NK-92 treated with Interleukin-12 subunit alpha and Interleukin-12 subunit beta, amount 100 ng/mL, for 24 hours (cell line): ENCODE results near the gene STIM2.

ENCODE experiments used
- DNase-seq: peaks from one replicate; lab custom pipeline; 2025; lab: John Stamatoyannopoulos, UW

STIM2 gene

DNA sequence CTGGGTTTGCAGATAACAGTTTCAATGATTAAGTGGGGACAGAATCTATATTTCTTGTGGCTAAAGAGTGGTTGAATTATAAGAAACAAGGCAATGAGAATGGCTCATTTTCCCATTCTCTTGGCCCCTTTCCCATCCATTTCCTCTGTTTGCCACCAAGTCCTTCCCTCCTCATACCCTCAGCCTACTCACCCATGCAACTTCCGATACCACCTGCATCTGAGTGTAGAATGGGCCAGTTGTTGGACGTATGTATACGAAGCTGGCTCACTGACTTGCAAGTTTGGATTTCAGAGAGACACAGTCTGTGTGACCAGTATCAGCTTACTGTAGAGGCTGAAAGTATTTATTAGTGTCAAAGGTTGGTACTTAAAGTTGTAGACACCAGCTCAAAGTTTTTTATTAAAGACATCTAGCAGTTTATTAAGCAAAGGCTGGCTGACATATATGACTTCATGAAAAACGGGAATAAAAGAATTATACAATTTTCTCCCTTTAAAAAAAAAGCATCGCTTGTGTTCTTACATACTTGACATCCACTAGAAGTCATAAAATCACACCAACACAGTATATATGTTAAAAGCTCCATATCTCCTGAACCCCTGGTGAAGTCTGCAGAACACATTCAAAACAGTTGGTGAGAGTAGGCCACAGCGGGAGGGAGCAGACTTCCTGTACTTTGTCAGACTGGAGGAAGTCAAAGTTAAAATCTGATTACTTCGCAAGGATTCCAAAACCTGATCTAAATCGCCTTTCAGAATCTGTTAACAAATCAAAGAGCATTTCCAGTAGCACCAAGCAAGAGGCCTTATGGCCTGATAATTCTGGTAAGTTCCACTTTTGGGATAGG lies 22.4 kb upstream of the STIM2 start:
- no peak for DNase-seq

DNA sequence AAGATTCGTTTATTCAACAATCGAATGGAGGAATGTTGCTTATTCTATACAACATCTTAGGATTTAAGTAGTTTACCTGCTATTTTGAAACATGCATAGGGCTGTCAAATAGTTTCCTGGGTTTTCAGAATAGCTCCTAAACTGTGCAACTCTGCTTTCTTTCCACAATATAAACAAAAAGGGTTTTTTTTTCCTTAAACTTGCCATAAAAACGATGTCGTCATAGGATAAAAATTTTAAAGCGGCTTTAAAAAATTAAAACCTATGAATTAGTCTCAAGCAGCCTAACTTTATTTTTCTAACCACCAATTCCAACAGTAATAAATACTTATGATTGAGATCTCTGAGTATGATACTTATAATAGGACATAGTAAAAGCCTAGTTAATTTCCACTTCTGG lies 21.6 kb upstream of the STIM2 start:
- DNase-seq: no peak

DNA sequence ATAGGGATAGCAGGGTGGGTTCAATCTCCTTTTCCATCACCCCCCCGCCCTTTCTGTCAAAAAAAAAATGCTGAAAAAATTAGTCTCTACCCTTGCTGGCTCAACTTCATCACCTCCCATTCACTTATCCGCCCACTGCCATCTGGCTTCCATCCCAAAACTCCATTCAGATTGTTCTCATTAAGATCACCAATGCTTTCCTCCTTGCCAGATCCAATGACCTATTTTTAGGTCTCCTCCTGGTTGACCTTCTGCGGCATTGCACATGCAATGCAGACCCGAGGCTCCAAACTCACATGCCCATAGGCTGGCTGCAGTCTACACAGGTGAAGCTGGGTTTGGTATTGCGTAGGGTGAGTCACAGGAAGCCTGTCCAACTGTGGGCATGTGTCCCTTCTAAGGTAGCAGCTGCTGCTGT lies 21.1 kb upstream of the STIM2 start:
- no peak for DNase-seq

DNA sequence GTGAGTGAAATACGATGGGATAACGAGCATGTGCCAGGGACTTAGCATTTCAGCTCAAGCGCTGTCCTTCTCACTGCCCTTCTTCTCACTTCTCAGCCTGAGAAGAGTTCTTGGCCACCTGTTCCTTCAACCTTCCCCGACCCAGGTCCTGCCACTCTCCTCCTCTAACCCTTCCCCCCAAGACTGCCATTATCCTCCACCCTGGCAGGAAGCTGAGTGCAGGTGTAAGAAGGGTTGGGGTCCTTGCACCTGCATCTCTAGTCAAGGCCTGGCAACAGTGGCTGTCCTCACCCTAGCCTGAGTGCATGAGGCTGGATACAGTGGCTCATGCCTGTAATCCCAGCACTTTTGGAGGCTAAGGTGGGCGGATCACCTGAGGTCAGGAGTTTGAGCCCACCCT lies 19.9 kb upstream of the STIM2 start:
- DNase-seq: no peak

DNA sequence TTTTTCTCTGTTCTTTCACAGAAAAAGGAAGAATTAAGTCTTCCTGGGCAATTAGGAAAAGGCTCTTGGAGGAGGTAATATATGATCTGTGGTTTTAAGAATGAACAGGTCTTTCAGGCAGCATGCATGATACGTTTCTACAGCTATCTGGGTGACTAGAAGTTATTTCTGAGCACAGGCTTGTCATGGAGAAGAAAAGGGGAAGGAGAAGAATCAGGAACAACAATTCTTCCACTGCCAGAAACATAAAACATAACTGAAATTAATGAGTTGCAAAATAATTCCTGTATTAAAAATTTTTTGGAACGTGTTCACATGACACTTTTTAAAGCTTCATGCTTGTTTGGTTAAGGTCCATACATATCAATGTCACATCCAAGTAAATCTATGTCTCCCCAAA lies 17.7 kb upstream of the STIM2 start:
- no peak for DNase-seq

DNA sequence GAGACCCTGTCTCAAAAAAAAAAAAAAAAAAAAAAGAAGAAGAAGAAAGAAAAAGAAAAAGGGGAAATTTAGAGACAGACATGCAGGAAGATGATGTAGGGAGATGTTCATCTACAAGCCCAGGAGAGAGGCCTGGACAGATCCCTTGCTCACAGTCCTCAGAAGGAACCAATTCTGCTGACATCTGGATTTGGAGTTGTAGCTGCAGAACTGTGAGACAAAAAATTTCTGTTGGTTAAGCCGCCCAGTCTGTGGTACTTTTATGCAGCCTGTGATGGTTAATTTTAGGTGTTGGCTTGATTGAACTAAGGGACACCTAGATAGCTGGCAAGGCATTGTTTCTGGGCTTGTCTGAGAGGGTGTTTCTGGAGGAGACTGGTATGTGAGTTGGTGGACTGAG lies 10.1 kb upstream of the STIM2 start:
- DNase-seq: no peak

DNA sequence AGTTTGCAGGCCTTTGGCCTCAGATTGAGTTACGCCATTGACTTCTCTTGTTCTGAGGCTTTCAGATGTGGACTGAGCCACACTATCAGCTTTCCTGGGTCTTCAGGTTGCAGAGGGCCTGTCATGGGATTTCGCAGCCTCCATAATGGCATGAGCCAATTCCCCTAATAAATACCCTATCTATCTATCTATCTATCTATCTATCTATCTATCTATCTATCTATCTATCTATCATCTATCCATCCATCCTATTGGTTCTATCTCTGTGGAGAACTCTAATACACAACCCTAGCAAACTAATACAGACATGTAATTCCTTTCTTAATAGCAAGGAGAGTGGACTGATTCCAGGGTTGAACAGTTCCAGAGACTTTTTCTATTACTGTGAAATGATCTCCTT lies 9.5 kb upstream of the STIM2 start:
- no peak for DNase-seq

DNA sequence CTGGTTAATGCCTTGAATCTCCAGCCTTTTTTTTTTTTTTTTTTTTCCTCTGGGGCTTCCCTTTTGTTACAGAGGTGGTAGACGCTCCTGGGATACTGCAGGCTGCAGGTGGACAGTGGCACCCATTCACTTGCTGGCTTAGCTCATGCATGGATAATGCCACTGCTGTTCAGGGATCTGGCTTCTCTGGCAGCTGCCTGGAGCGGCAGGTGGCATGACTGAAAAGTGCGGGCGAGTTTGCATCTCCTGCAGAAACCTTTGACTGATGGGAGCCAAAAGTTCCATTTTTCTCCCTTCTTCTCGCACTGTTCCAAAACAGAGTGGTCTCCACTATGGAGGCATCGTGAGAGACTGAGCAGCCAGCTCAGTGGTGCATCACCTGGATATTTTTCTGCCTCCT lies 5.9 kb upstream of the STIM2 start:
- DNase-seq: no peak

DNA sequence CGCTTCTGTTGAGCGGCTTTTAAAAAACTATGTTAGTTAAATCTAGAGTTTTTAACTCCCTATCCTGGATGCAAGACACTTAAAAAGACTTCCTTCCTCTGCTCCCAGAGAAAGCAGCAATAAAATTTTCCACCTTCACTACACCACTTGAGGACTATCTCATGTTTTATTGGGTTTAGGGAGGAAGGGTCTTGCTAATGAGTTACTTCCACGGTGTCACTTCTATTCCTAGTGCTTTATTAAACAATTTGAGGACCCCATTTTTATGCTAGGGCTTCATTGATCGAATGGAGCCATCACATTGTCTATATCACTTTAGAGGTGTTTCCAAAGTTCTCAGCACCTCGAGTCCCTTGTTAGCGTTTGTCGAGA lies 3.7 kb upstream of the STIM2 start:
- no peak for DNase-seq

DNA sequence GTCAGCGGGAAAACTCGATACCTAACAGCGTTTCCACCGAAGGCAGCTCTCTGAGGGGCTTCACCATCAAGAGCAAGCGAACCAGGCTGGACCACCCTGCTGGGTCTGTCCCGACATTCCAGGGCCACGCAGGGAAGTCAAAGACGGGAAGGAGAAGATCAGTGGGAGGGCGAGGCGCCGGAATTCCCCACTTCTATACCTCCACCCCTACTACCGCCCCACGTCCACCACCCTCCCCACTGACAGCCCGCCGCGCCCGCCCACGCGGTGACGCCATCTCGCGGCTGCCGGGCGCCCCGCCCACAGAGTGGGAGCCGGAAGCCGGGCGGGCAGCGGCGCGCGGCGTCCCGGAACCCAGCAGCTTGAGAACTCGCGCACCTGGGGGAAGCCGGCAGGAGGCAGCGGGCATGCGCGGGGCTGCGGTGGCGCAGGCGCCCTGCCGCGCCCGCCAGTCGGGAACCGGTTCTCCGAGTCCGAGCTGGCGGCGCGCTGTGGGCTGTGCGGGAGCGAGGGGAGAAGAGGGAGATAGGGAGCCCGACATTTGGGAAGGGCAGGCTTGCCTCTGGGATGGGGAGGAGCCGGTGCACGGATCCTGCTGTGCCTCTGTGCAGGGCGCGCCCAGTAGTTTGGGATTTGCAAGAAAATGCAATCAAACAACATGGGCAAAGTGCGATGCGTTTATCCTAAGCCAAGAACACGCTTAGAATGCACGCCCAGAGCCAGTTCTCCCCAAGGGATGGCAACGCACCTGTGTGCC lies 3.2 kb upstream of the STIM2 start:
- DNase-seq: peak; percentile 89

DNA sequence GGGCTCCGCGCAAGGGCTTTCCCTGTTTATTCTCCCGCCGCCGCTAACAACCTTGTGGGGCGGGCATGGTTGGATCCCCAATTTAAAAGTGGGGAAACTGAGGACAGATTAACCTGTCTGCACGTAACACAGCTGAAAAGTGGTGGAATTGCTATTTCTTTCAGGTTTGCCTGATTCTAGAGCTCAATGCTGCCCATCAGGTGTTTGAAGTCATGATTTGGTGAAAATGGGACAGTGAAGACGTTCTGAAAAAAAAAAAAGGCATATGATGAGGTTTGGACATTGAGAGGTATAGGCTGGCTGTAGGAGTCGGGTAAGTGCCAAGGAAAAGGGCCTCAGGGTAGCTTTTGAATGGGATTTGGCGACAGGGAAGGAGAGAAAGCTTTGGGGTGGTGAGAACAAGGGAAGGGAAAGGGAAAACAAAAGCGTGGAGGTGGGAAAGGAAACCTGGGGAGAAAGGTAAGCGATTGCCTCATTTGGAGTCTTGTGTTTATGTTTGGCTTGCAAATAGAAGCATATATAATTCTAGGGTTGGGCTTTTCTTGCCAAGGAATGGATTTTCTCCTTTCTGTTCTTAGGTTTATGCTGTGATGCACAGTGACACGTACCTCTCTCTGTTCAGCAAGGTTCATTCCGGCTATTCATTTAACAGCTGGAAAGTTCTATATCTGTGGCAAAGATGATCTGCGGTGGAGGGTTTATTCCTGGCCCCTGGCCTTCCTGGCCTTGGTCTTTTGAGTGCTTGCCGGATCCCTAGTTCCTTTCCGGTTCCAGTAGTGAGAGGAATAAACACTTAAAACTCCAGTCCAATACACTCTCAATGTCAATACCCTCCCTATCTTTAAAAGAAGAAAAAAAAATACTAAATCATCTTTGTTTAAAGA lies 2.4 kb upstream of the STIM2 start:
- DNase-seq: no peak

DNA sequence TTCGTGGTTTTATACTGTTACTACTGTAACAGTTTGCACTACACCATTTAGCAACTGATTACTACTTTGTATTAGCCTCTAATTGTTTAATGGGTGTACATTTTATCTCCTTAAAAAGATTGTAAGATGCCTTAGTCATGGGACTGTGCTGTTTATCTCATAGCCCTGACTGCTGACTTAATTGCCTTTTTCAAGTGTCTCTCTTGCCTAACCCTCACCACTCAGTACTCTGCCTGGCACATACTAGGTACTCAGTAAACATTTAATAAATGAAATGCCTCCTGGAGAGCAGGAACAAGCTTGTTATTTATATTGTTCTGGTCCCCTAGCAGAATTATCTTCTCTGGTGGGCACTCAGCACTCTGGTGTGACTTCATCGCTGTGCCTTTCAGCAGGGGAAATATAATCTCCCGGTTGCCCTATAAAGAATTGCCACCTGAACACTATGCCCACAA lies 1.7 kb upstream of the STIM2 start:
- no peak for DNase-seq

DNA sequence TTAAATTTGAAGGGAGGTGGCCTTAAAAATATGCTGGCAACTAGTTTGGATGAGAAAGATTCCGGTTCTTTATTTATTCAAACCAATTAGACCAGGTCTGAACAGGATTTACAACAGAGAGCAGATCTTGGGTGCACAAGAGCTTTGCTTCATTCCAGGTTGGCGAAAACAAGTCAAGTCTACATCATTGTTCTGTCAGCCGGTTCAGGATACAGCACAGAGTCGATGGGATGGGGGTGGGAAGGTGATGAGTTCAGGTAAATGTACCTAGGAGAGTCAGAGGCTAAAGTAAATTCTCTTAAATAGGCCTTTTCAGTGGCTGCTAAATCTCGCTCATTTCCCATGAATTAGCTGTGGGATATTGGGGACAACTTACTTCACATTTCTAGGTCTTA lies 882 bp upstream of the STIM2 start:
- no peak for DNase-seq

DNA sequence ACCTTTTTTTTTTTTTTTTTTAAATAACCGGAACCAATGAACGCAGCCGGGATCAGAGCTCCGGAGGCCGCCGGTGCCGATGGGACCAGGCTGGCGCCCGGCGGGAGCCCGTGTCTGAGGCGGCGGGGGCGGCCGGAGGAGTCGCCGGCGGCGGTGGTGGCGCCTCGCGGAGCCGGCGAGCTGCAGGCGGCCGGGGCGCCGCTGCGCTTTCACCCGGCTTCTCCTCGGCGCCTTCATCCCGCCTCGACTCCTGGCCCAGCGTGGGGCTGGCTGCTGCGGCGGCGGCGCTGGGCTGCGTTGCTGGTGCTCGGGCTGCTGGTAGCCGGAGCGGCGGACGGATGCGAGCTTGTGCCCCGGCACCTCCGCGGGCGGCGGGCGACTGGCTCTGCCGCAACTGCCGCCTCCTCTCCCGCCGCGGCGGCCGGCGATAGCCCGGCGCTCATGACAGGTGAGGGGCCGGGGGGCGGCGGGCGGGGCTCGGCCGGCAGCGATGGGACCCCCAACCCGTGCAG lies 337 bp downstream of the STIM2 start:
- peak; percentile 68 for DNase-seq

DNA sequence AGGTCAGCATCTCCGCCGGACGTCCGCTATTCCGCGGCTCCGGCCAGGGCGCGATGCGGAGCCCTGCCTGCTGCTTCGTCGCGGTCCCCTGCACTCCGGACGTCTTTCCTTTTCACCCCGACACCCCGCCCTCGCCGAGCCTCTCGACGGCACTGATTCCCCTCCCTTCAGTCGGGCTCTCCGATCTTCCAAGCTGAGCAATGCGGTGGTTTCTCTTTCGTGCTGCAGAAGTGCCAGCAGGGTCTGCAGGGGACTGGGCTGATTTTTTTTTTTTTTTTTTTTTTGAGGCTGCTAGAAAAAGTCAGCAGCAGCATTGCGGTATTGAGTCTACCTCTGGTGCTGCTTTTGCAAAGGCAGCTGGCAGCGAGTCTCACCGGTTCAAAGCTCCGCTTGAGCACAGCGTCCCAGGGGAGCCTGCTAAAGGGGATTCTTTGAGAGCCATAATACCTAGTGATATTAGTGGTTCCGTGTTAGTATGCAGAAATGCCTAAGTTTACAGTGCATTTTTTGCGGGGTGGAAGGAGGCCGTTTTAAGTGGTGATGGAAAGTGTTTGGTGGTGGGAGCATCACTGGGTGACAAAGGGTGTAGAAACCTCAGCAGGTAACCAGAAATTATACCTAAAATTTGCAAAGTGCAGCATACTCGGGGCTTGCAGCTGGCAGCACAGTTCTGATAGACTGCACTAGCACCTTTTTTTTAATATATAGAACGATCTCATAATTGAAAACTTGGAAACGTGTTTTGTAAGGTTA lies 969 bp downstream of the STIM2 start:
- DNase-seq: peak; percentile 75

DNA sequence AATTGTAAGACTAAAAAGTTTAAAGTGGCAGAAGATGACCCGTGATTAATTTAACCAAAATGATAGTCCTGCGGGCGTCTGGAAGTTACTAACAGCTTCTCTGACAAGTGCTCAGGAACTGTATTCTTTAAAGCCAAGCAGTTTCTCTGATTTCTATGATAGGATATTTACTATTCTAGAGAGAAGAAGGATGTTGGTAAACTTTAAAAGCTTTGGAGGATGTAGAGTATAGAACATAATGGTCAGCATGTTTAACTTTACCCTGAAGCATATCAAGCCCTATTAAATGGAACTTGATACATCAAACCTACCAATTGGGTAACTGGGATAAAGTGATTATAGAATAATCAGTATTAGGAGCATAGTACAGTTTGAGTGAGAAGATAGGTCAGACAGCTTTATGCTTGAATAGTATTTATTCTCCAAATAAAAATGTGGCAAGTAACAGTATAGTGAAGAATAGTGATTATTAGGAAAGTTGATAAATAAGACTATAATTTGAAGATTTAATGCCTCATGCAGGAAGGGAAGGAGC lies 1.8 kb downstream of the STIM2 start:
- no peak for DNase-seq

DNA sequence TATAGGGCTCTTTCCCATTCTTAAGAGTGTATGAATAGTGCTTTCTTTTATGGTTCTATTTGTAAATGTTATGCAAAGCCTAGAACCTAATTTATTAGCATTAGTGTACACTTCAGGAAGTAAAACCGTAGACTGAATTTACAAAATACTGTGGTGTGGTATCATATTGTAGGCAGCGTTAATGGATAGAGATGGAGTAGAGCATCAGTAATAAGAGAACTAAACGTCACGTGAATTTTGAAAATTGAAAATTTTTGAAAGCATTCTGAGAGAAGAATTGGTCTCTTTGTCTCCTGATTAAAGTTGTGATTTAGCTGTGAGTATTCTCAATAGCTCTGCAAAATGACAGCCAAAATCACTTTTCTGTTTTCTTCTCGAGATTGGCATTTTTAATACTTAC lies 2.9 kb downstream of the STIM2 start:
- DNase-seq: no peak

DNA sequence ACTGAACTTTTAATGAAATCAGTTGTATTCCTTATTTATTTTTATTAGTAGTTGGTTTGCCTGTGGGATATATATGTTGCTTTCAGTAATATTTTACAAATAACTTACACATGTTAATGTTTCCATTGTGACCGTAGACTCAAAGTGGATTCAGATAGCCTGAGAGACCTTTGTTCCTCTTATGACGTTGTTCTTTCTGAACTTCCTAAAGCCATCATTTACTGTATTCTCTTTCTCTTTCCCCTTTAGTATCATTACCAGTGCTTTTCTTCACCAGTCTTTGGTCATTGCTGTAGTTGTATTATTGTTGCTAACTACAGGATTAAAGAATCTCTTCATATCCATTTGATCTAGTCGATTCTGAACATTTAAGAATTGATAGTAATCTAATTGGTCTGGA lies 4.3 kb downstream of the STIM2 start:
- no peak for DNase-seq

DNA sequence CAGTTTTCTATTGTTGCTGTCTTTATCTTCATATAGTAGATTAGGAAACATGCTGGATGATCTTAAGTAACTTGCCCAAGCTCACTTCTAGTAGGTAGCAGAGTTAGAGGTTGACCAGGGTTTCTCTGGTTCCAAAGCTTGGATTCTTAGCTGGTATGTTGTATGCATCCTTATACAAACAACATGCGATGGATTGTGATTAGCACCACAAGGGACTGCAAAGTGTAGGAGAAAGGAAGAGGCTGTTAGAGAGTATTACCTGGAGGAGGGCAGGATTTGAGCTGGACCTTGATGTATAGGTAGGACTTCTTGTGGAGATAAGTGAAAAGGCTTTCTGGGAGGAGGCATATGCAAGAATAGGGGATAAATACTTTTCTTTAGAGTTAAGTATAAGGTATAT lies 5.6 kb downstream of the STIM2 start:
- DNase-seq: no peak

DNA sequence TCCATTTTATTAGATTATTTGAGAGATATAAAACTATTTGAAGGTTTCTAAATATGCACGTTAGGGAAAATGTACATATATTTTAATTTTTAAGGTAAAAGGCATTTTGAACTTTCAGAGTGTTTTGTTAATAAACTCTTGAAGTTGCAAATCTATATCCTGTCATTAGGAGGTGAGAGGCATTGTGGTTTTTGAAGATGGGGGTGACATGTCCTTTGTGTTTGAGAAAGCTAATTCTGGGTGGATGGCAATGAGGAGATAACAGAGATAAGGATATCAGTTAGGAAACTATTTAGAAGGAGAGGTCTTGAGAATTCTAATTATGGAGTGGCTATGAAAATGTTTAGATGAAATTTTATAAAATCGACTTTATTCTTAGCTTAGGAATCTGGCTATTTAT lies 6.1 kb downstream of the STIM2 start:
- no peak for DNase-seq
